Mesothelial cell of epicardium (in vitro differentiated cells): ENCODE results near the gene C1QL2. TPM values are rescaled to one million over a fixed set of nuclear protein-coding genes. Genes with fewer than 3 reads are reported as not detected.

Experiments used
- DNase-seq, 2 experiments: peaks; one replicate each; pipeline ENCODE4 v3.0.0; 2021; ENCODE audit warnings: low spot score in 2 of 2; ENCODE audit not compliant: unreplicated experiment in 2 of 2
- H3K27ac Mint-ChIP-seq: 2 replicates; pipeline ENCODE4 v1.8.0; 2021; ENCODE audit warnings: mixed read lengths
- H3K27me3 Mint-ChIP-seq: 2 replicates; pipeline ENCODE4 v1.8.0; 2021; ENCODE audit warnings: low read depth, mixed read lengths
- H3K36me3 Mint-ChIP-seq: 2 replicates; pipeline ENCODE4 v1.8.0; 2021; ENCODE audit warnings: mixed read lengths
- H3K4me1 Mint-ChIP-seq: 2 replicates; pipeline ENCODE4 v1.8.0; 2021; ENCODE audit warnings: mixed read lengths
- H3K4me3 Mint-ChIP-seq: 2 replicates; pipeline ENCODE4 v1.8.0; 2021; ENCODE audit warnings: mild to moderate bottlenecking, moderate library complexity, mixed read lengths
- H3K9me3 Mint-ChIP-seq: 2 replicates; pipeline ENCODE4 v1.8.0; 2021; ENCODE audit warnings: mixed read lengths
- CTCF ChIP-seq: fragments of 200-600 bp; sonication (generic); IDR thresholded peaks from one replicate; pipeline ENCODE4 v1.5.0; 2021; ENCODE audit warnings: antibody characterized with exemption; ENCODE audit not compliant: unreplicated experiment
- total RNA-seq: library from RNA; stranded (reverse); gene quantifications from 3 replicates; pipeline ENCODE4 v1.2.1, GENCODE V29; 2021

C1QL2 gene
- total RNA-seq, 1 donor from 2014 or later: not detected

DNA sequence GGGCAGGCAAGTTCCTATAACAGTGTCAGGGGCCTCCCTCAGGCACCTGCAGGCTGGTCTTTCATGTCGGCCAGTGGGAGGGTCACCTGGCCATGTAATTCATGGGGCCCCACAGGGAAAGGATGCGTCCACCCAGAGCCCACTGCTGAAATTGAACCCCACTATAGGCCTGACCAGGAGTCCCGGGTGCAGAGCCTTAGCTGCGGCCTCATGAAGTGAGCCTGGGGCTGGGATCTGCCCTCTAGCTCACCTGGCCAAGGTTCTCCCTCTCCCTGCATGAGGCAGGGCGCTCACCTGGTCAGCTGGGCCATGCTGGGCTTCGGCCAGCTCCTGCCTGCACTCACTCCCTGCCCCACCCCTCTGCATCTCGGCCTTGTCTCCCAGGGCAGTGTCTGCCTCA, 41.1 kb downstream of the C1QL2 start:
- no peak for TF ChIP-seq CTCF
- Mint-ChIP-seq H3K36me3 (no peaks in the 10 kb centered on the region), H3K27ac (no peak overlapping the region), H3K9me3 (no peaks in the 10 kb centered on the region), H3K27me3 (peaks cover 91% of the 10 kb centered on the region), H3K4me3 (no peak overlapping the region), H3K4me1 (no peaks in the 10 kb centered on the region)
- DNase-seq: peak in 1 of 2 experiments; percentile 26

DNA sequence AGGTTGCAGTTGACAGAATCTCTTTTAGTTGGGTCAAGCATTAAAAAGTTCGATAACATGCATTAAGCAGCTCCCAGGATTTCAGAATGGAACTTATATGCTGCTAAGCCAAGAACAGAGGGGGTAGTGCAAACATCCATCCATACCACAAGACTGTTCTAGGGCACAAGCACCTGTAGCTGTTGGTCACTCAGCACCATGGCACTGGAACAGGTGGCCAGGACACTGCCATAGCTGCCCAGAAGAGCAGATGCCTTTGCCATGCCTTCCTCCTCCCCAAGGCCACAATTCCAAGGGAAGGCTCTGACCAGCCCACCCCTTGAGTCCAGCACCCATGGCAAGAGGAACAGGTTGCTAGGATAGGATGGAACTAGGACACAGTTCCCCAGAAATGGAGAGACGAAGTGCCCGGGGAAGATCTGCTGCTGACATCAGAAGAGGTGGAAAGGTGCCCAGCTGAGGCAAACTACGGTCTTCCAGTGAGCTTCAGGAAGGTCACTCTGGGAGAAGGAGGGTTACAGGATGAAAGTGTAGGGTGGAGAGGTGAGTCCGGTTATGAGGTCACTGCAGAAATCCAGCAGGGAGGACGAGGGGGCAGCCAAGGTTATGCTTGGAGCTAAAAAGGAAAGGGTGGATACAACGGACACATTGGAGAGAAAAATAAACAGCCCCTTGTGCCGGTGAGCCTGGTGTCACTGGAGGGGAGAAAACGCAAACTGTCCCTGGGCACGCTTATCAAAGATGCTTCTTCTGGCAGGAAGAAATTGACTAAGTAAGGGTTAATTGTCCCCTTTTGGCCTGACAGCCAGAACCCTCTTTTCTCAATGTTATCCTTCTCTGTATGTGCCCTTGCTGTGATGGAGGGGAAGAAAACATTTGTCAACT, 41.9 kb downstream of the C1QL2 start:
- Mint-ChIP-seq H3K4me3 (no peak overlapping the region), H3K9me3 (no peaks in the 10 kb centered on the region), H3K27me3 (peaks cover 94% of the 10 kb centered on the region), H3K4me1 (no peaks in the 10 kb centered on the region), H3K27ac (no peak overlapping the region), H3K36me3 (no peaks in the 10 kb centered on the region)
- peak in 1 of 2 experiments; percentile 14 for DNase-seq
- TF ChIP-seq CTCF: no peak

- peak in 1 of 2 experiments; percentile 19 for DNase-seq
- Mint-ChIP-seq H3K27me3 (peaks cover 87% of the 10 kb centered on the region), H3K27ac (no peak overlapping the region), H3K4me3 (no peak overlapping the region), H3K36me3 (no peaks in the 10 kb centered on the region), H3K4me1 (no peaks in the 10 kb centered on the region), H3K9me3 (peaks cover 5% of the 10 kb centered on the region)
- TF ChIP-seq CTCF: no peak
Measured at GRCh38 chr2:119114266-119114665, 44.3 kb downstream of the C1QL2 start.

GRCh38 chr2:119113489-119113770, 45.1 kb downstream of the C1QL2 start:
- no peak overlapping the region for H3K27ac Mint-ChIP-seq
- peaks cover 5% of the 10 kb centered on the region for H3K9me3 Mint-ChIP-seq
- H3K27me3 Mint-ChIP-seq: peaks cover 84% of the 10 kb centered on the region
- TF ChIP-seq CTCF: no peak
- no peak for DNase-seq
- H3K36me3 Mint-ChIP-seq: no peaks in the 10 kb centered on the region
- no peaks in the 10 kb centered on the region for H3K4me1 Mint-ChIP-seq
- H3K4me3 Mint-ChIP-seq: no peak overlapping the region

- Mint-ChIP-seq H3K27ac (no peak overlapping the region), H3K4me3 (no peak overlapping the region), H3K9me3 (peaks cover 5% of the 10 kb centered on the region), H3K4me1 (no peaks in the 10 kb centered on the region), H3K36me3 (no peaks in the 10 kb centered on the region), H3K27me3 (peaks cover 79% of the 10 kb centered on the region)
- peak in 1 of 2 experiments; percentile 17 for DNase-seq
- no peak for TF ChIP-seq CTCF
Measured at GRCh38 chr2:119112770-119113488, 45.6 kb downstream of the C1QL2 start.
